ENCODE measurements around the gene GHRL. TPM values are rescaled to one million over a fixed set of nuclear protein-coding genes. Genes with fewer than 3 reads are reported as not detected.

Gene GHRL
- total RNA-seq, 2 experiments from 2014 or later: 1.1 to 3.2 TPM

- ATAC-seq (ENCODE audit: poor library complexity) (no peak), DNase-seq (no peak)
- TF ChIP-seq, protein P1, sequence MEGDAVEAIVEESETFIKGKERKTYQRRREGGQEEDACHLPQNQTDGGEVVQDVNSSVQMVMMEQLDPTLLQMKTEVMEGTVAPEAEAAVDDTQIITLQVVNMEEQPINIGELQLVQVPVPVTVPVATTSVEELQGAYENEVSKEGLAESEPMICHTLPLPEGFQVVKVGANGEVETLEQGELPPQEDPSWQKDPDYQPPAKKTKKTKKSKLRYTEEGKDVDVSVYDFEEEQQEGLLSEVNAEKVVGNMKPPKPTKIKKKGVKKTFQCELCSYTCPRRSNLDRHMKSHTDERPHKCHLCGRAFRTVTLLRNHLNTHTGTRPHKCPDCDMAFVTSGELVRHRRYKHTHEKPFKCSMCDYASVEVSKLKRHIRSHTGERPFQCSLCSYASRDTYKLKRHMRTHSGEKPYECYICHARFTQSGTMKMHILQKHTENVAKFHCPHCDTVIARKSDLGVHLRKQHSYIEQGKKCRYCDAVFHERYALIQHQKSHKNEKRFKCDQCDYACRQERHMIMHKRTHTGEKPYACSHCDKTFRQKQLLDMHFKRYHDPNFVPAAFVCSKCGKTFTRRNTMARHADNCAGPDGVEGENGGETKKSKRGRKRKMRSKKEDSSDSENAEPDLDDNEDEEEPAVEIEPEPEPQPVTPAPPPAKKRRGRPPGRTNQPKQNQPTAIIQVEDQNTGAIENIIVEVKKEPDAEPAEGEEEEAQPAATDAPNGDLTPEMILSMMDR (IDR thresholded peaks at IDR 0.05): no peak
- peak overlapping the region; percentile 77 for H3K4me3 ChIP-seq (ENCODE audit: low read length)
- Mint-ChIP-seq H3K9me3 (no peaks in the 10 kb centered on the region), H3K27ac (peak overlapping the region; percentile 91), H3K27me3 (peaks cover 3% of the 10 kb centered on the region), H3K36me3 (ENCODE audit: low read depth) (peaks cover 17% of the 10 kb centered on the region), H3K4me1 (ENCODE audit: low read depth) (peaks cover 32% of the 10 kb centered on the region), H3K4me3 (peak overlapping the region; percentile 87)
- H3K27ac ChIP-seq (ENCODE audit: low read depth in 1 of 2, low read length in 2 of 2): no peak overlapping the region
- CTCF ChIA-PET: interaction anchor here (0.7 to 1.6 kb wide), 4 partner anchors 71 to 513 kb away, joined by 3 to 6 read pairs (median 3); partner anchors contain the start of gene CRELD1
- H3K36me3 ChIP-seq (ENCODE audit: insufficient read depth, low read length): peaks cover 22% of the 10 kb centered on the region
- POLR2A ChIA-PET: interaction anchor here (0.5 to 3.2 kb wide), 13 partner anchors 11 to 672 kb away, joined by 3 to 23 read pairs (median 4); partner anchors contain the start of genes CRELD1, EMC3, JAGN1 and MTMR14
- peaks cover 34% of the 10 kb centered on the region for H3K4me1 ChIP-seq (ENCODE audit: insufficient read depth, low read length)
- peaks cover 0 to 3% of the 10 kb centered on the region in 2 experiments for H3K27me3 ChIP-seq (ENCODE audit: control insufficient read depth in 1 of 2, insufficient read depth in 2 of 2, low read length in 2 of 2)
- intact Hi-C loops (cut with DNase I, micrococcal nuclease): loop anchor here (1.0 to 5.0 kb wide), 10 partner anchors 63 to 1354 kb away; partner anchors contain the start of genes ARPC4 (in 1 of the 2), ATG7 (in 1 of the 2), BRK1 (in 1 of the 2) and CRELD1 (in 1 of the 2)
- H3K9me3 ChIP-seq (ENCODE audit: control insufficient read depth in 1 of 2, insufficient read depth in 1 of 2, low read length in 2 of 2): no peaks in the 10 kb centered on the region
Observed at GRCh38 chr3:10321630-10322351, 29.0 kb upstream of the GHRL start.

DNA sequence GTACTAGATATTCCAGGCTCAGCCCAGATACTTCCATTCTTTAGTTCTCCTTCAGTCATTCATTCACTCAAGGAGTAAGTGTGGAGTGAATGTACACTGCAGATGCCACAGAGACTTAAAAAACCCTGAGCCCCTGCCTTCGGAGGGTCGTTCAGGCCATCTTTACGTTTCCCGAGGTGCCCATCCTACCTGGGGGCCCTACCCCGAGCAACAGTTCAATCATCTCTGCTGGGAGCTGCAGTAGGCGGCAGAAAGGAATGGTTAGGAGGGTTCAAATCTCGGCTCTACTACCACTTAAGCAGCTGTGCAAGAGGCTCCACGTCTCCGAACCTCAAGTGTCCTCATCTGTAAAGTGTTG, 27.6 kb upstream of the GHRL start:
- DNase-seq (no peak), ATAC-seq (ENCODE audit: poor library complexity) (no peak)
- POLR2A ChIA-PET: interaction anchor here (0.6 to 3.2 kb wide), 22 partner anchors 8 to 957 kb away, joined by 3 to 23 read pairs (median 4); partner anchors contain the start of genes ARPC4, CRELD1, EMC3 and FANCD2
- H3K4me3 ChIP-seq (ENCODE audit: low read length): peak overlapping the region; percentile 77
- CTCF ChIA-PET: interaction anchor here (1.0 to 1.6 kb wide), 2 partner anchors 387 to 429 kb away, joined by 4 to 6 read pairs; partner anchors contain the start of gene CRELD1
- H3K27me3 ChIP-seq (ENCODE audit: control insufficient read depth in 1 of 2, insufficient read depth in 2 of 2, low read length in 2 of 2): peaks cover 0 to 3% of the 10 kb centered on the region in 2 experiments
- H3K4me3 Mint-ChIP-seq: peak overlapping the region; percentile 87
- no peaks in the 10 kb centered on the region for H3K9me3 ChIP-seq (ENCODE audit: control insufficient read depth in 1 of 2, insufficient read depth in 1 of 2, low read length in 2 of 2)
- no peaks in the 10 kb centered on the region for H3K9me3 Mint-ChIP-seq
- intact Hi-C loops (cut with DNase I, micrococcal nuclease): loop anchor here (2.0 to 5.0 kb wide), 9 partner anchors 61 to 1353 kb away; partner anchors contain the start of genes ARPC4 (in 1 of the 2), ATG7 (in 1 of the 2), CRELD1 (in 1 of the 2) and FANCD2 (in 1 of the 2)
- peaks cover 32% of the 10 kb centered on the region for H3K4me1 Mint-ChIP-seq (ENCODE audit: low read depth)
- peaks cover 28% of the 10 kb centered on the region for H3K36me3 Mint-ChIP-seq (ENCODE audit: low read depth)
- H3K27me3 Mint-ChIP-seq: no peaks in the 10 kb centered on the region
- H3K4me1 ChIP-seq (ENCODE audit: insufficient read depth, low read length): peaks cover 38% of the 10 kb centered on the region
- H3K36me3 ChIP-seq (ENCODE audit: insufficient read depth, low read length): peaks cover 36% of the 10 kb centered on the region
- peak overlapping the region; percentile 91 for H3K27ac Mint-ChIP-seq
- H3K27ac ChIP-seq (ENCODE audit: low read depth in 1 of 2, low read length in 2 of 2): peak overlapping the region; percentile 78 to 83
- TF ChIP-seq, protein P1 (IDR thresholded peaks at IDR 0.05): no peak

DNA sequence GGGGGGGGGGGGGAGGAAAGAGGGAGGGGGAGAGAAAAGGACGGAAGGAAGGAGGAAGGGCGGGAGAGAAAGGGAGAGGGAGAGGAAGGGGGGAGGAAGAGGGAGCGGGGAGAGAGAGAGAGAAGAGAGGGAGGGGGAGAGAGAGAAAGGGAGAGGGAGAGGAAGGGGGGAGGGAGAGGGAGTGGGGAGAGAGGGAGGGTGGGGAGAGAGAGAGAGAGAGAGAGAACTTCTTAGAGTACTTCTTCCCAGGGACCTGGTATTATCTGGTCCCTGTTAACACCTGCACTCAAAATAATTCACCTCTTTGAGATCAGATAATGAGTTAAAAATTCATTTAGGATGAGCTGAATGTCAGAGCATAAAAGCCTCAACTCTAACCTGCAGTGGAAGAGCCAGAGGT, 27.1 kb upstream of the GHRL start:
- ATAC-seq (ENCODE audit: poor library complexity) (no peak), DNase-seq (no peak)
- Mint-ChIP-seq H3K9me3 (no peaks in the 10 kb centered on the region), H3K27ac (peak overlapping the region; percentile 91), H3K27me3 (no peaks in the 10 kb centered on the region), H3K4me1 (ENCODE audit: low read depth) (peaks cover 33% of the 10 kb centered on the region), H3K36me3 (ENCODE audit: low read depth) (peaks cover 31% of the 10 kb centered on the region), H3K4me3 (peak overlapping the region; percentile 87)
- POLR2A ChIA-PET: interaction anchor here (1.7 to 3.2 kb wide), 4 partner anchors 72 to 511 kb away, joined by 6 to 23 read pairs (median 10); partner anchors contain the start of genes CRELD1, EMC3 and TATDN2
- intact Hi-C loops (cut with DNase I, micrococcal nuclease): loop anchor here (2.0 to 5.0 kb wide), 9 partner anchors 61 to 1353 kb away; partner anchors contain the start of genes ARPC4 (in 1 of the 2), ATG7 (in 1 of the 2), CRELD1 (in 1 of the 2) and FANCD2 (in 1 of the 2)
- CTCF ChIA-PET: interaction anchor here (1.6 kb wide), 1 partner anchor 387 kb away, joined by 6 read pairs; the partner anchor contains the start of gene CRELD1
- TF ChIP-seq, protein P1 (IDR thresholded peaks at IDR 0.05): no peak
- H3K9me3 ChIP-seq (ENCODE audit: control insufficient read depth in 1 of 2, insufficient read depth in 1 of 2, low read length in 2 of 2): no peaks in the 10 kb centered on the region
- peaks cover 38% of the 10 kb centered on the region for H3K4me1 ChIP-seq (ENCODE audit: insufficient read depth, low read length)
- peaks cover 0 to 3% of the 10 kb centered on the region in 2 experiments for H3K27me3 ChIP-seq (ENCODE audit: control insufficient read depth in 1 of 2, insufficient read depth in 2 of 2, low read length in 2 of 2)
- H3K4me3 ChIP-seq (ENCODE audit: low read length): peak overlapping the region; percentile 77
- peaks cover 41% of the 10 kb centered on the region for H3K36me3 ChIP-seq (ENCODE audit: insufficient read depth, low read length)
- no peak overlapping the region for H3K27ac ChIP-seq (ENCODE audit: low read depth in 1 of 2, low read length in 2 of 2)
